G401.6 (cell line): Measurements from ENCODE around the gene IL1R1.

Experiments
- FAIRE-seq: peaks from 2 replicates; lab custom pipeline; 2012; peaks lifted over from hg19 to GRCh38; lab: Jason Lieb, UNC

Gene IL1R1

GRCh38 chr2:102177814-102178478 lies 35.4 kb downstream of the IL1R1 start:
- no peak for FAIRE-seq

GRCh38 chr2:102179061-102179460 lies 36.5 kb downstream of the IL1R1 start:
- FAIRE-seq: no peak

GRCh38 chr2:102179788-102180686 lies 37.5 kb downstream of the IL1R1 start:
- no peak for FAIRE-seq

GRCh38 chr2:102180687-102180999 lies 38.1 kb downstream of the IL1R1 start:
- no peak for FAIRE-seq

- FAIRE-seq: no peak
These were observed 38.8 kb downstream of the IL1R1 start for GRCh38 chr2:102181376-102181775.

GRCh38 chr2:102181919-102182635 lies 39.5 kb downstream of the IL1R1 start:
- no peak for FAIRE-seq

- no peak for FAIRE-seq
These were observed 41.5 kb downstream of the IL1R1 start for GRCh38 chr2:102184018-102184417.

GRCh38 chr2:102184568-102184967 lies 42.0 kb downstream of the IL1R1 start:
- no peak for FAIRE-seq

- FAIRE-seq: no peak
These were observed 42.8 kb downstream of the IL1R1 start for GRCh38 chr2:102185347-102185746.

- no peak for FAIRE-seq
These were observed 44.4 kb downstream of the IL1R1 start, which contains the start of gene IL1RL2 for GRCh38 chr2:102186791-102187495. Gene IL1RL2, plus strand, starts transcription at chr2:102187023. Its CDS starts 845 bp downstream, at chr2:102187868.

GRCh38 chr2:102187496-102188150 lies 45.1 kb downstream of the IL1R1 start:
- no peak for FAIRE-seq

- peak; percentile 42 for FAIRE-seq
These were observed 48.0 kb downstream of the IL1R1 start for GRCh38 chr2:102190430-102191107.

- FAIRE-seq: no peak
These were observed 49.0 kb downstream of the IL1R1 start for GRCh38 chr2:102191501-102191900.

GRCh38 chr2:102193074-102193473 lies 50.5 kb downstream of the IL1R1 start:
- FAIRE-seq: no peak

GRCh38 chr2:102194609-102195268 lies 52.2 kb downstream of the IL1R1 start:
- no peak for FAIRE-seq

- FAIRE-seq: no peak
These were observed 55.0 kb downstream of the IL1R1 start for GRCh38 chr2:102197389-102198137.

- FAIRE-seq: no peak
These were observed 58.0 kb downstream of the IL1R1 start for GRCh38 chr2:102200539-102200938.

GRCh38 chr2:102204638-102205037 lies 62.1 kb downstream of the IL1R1 start:
- no peak for FAIRE-seq

GRCh38 chr2:102206666-102207341 lies 64.3 kb downstream of the IL1R1 start:
- FAIRE-seq: no peak
